ENCODE results near the gene APBB3. TPM values are rescaled to one million over a fixed set of nuclear protein-coding genes. Genes with fewer than 3 reads are reported as not detected.

Gene APBB3, protein sequence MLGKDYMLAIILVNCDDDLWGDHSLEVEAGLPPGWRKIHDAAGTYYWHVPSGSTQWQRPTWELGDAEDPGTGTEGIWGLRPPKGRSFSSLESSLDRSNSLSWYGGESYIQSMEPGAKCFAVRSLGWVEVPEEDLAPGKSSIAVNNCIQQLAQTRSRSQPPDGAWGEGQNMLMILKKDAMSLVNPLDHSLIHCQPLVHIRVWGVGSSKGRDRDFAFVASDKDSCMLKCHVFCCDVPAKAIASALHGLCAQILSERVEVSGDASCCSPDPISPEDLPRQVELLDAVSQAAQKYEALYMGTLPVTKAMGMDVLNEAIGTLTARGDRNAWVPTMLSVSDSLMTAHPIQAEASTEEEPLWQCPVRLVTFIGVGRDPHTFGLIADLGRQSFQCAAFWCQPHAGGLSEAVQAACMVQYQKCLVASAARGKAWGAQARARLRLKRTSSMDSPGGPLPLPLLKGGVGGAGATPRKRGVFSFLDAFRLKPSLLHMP
- total RNA-seq = 8.8 and 22.8 TPM in 2 replicates

DNA sequence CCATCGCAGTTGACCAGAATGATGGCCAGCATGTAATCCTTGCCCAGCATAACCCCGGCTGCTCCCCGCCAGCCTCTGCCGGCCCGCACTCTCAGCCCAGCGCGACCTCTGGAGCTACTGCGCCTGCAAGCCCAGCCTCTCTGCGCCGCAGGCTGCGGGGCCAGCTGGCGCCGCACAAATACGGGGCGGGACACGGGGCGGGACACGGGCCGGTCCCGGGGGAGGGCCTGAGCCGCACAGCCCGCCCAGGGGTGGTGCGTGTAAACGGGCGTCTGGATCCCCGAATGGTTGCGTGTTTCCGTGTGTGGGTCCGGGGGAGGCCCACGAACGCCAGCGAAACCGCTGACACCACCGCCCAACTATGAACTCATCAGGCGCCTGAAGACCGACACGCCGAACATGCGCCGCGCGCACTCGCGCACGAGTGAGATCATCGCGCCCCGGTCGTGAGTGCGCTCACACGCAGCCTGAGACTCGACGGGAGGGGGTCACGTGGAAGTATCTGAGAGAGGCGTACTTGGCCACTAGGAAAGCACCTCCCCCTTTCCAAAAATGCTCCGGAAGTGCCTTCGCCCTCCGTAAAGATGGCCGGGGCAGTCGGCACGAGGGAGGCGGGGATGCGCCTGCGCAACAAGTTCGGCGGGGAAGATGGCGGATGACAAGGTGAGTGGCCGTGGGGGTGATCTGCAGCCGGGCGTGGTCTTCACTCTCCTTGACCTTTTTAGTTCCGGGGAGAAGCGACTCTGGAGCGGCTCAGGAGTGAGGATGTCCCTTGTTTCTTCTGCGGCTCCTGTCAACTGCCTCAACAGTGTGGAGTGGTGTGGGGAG, at the start of gene APBB3, which contains the start of gene SLC35A4:
Gene APBB3 (minus strand): TSS at position 403 of the 828 bp plus-strand sequence. CDS start 353 bp downstream, at position 50.
Gene SLC35A4 (plus strand): TSS at position 633 of the 828 bp plus-strand sequence. CDS start 2,342 bp downstream, outside the sequence.

DNA sequence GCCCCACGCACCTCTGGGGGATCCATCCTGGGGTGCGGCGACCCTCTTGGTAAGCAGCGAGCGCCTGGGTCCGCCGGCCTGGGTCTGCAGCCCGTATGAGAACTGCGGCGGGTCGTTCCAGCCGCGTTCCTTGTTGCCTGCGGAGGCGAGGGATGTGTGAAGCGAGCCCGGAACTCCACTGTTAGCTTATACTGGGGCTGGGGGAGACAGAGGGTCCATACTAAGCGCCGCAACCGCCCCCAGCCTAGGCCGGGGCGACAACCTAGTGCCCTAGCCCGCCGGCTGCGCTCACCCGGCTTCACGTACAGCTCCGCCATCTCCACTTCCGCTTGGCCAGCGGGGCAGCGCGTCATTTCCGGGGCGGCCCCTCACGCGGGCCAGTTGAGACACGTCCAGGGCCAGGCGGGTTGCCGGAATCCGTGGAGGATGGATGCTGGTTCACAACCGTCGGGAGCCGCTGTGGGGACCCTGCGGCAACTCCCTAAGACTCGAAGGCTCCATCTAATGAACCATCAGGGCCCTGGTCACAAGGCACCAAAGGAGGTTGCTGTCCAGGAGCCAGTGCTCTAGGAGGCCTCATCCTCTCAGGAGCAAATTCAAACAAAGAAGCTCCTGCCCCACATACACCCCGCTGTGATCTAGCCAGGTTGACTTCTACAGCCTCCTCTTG, 7.1 kb downstream of the APBB3 start, which contains the start of gene SRA1:
Gene SRA1 (minus strand): TSS at position 338 of the 670 bp plus-strand sequence. CDS start 21 bp downstream, at position 317.

DNA sequence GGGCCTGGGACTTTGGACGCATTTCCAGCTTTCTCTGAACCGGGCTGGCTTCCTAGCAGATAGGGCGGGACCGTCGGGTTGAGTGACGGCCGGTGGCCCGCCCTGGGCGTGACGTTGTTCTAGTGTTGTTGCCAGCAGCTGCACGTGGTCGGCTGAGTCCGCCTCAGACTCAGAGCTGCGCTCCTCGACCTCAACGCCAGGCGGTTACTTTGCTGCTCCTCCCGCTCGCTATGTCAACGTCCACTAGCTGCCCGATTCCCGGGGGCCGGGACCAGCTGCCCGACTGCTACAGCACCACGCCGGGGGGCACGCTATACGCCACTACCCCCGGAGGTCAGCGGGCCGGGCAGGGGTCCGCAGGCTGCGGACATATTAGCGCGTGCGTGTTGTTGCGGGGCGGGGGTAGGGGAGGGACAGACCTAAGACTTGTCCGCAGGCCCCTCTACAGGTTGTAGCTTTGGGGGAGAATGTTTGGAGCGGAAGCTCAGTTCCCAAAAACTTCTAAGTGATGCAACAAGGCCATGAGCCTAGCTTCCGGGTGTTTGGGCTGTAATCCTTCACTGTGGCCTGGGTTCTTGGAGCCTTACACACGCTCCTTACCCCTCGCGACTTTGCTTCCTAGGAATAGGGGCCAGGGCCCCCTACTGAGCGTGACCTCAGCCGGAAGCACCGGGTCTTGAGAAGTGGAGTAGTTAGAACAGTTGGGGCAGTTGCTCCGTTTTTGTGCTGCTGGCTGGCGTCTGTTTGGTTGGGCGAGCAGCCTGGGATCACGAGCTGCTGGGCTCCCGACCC, 16.7 kb downstream of the APBB3 start, which contains the start of gene EIF4EBP3:
Gene EIF4EBP3 (plus strand): TSS at position 155 of the 792 bp plus-strand sequence. CDS start 76 bp downstream, at position 231.

Other genes with a start within 250 kb of the APBB3 start
- 26.5 and 34.9 TPM in 2 replicates for gene HBEGF, start 218.0 kb downstream of the APBB3 start, total RNA-seq
- 0.13 TPM in 1 of 2 replicates, not detected in the other for gene SLC4A9, start 204.4 kb downstream of the APBB3 start, total RNA-seq
- 32.4 and 41.5 TPM in 2 replicates for gene ANKHD1, start 162.8 kb downstream of the APBB3 start, total RNA-seq
- 0.98 and 6.3 TPM in 2 replicates for gene EIF4EBP3, start 16.9 kb downstream of the APBB3 start, total RNA-seq
- gene SRA1, start 7.1 kb downstream of the APBB3 start, total RNA-seq = 31.4 and 35.8 TPM in 2 replicates
- 53.8 and 57.8 TPM in 2 replicates for gene SLC35A4, start 230 bp upstream of the APBB3 start, total RNA-seq
- 1.3 TPM in 1 of 2 replicates, not detected in the other for gene CD14, start 68.6 kb upstream of the APBB3 start, total RNA-seq
- gene TMCO6, start 74.9 kb upstream of the APBB3 start, total RNA-seq = 15.2 and 17.6 TPM in 2 replicates
- 49.5 and 63.3 TPM in 2 replicates for gene NDUFA2, start 83.0 kb upstream of the APBB3 start, total RNA-seq
- 35.7 and 39.6 TPM in 2 replicates for gene IK, start 83.2 kb upstream of the APBB3 start, total RNA-seq
- gene WDR55, start 100.3 kb upstream of the APBB3 start, total RNA-seq = 15.1 and 18.1 TPM in 2 replicates
- gene DND1, start 109.0 kb upstream of the APBB3 start, total RNA-seq = under 0.01 and 0.33 TPM in 2 replicates
- gene HARS1, start 126.8 kb upstream of the APBB3 start, total RNA-seq = 53.9 and 78.2 TPM in 2 replicates
- gene HARS2, start 126.9 kb upstream of the APBB3 start, total RNA-seq = 22.0 and 25.0 TPM in 2 replicates
- gene ZMAT2, start 135.8 kb upstream of the APBB3 start, total RNA-seq = 8.8 and 10.4 TPM in 2 replicates
- under 0.01 and 0.16 TPM in 2 replicates for gene PCDHA1, start 221.5 kb upstream of the APBB3 start, total RNA-seq
- gene PCDHA2, start 230.3 kb upstream of the APBB3 start, total RNA-seq = under 0.01 TPM in 1 of 2 replicates, not detected in the other
- gene PCDHA3, start 236.5 kb upstream of the APBB3 start, total RNA-seq = under 0.01 and 0.13 TPM in 2 replicates
- gene PCDHA4, start 242.5 kb upstream of the APBB3 start, total RNA-seq = 0.16 and 1.3 TPM in 2 replicates